ENCODE results near the gene ERICH3. TPM values are rescaled to one million over a fixed set of nuclear protein-coding genes. Genes with fewer than 3 reads are reported as not detected.

ERICH3 gene
- total RNA-seq, 4 donors from 2014 or later = 0.13 TPM; not detected in 3

- Histone ChIP-seq H3K27me3 (no peaks in the 10 kb centered on the region), H3K36me3 (no peaks in the 10 kb centered on the region), H3K4me1 (no peaks in the 10 kb centered on the region), H3K4me3 (no peak overlapping the region), H3K9me3 (no peaks in the 10 kb centered on the region), H3K27ac (no peak overlapping the region)
- TF ChIP-seq EP300 (IDR thresholded peaks at IDR 0.05) = no peak
- no peak for TF ChIP-seq CTCF (IDR thresholded peaks at IDR 0.05)
- TF ChIP-seq POLR2AphosphoS5 (IDR thresholded peaks at IDR 0.05) = no peak
- no peak for TF ChIP-seq POLR2A (IDR thresholded peaks at IDR 0.05)
- ATAC-seq = no peak
- 65 to 75% methylated on average over 2 of the region's 2 CpGs for WGBS, 2 donors (ENCODE audit: low coverage in 1 of 2)
Measured at GRCh38 chr1:74613894-74614293, 59.7 kb downstream of the ERICH3 start.

- Histone ChIP-seq H3K4me3 (no peak overlapping the region), H3K27me3 (no peaks in the 10 kb centered on the region), H3K36me3 (no peaks in the 10 kb centered on the region), H3K4me1 (no peaks in the 10 kb centered on the region), H3K9me3 (no peaks in the 10 kb centered on the region), H3K27ac (no peak overlapping the region)
- no peak for ATAC-seq
- 39 to 72% methylated on average over 2 of the region's 2 CpGs for WGBS, 2 donors (ENCODE audit: low coverage in 1 of 2)
- TF ChIP-seq CTCF (IDR thresholded peaks at IDR 0.05) (no peak), POLR2A (IDR thresholded peaks at IDR 0.05) (no peak), POLR2AphosphoS5 (IDR thresholded peaks at IDR 0.05) (no peak), EP300 (IDR thresholded peaks at IDR 0.05) (no peak)
Measured at GRCh38 chr1:74611887-74612286, 61.7 kb downstream of the ERICH3 start.

GRCh38 chr1:74610961-74611360 is 62.6 kb downstream of the ERICH3 start:
- no peak for TF ChIP-seq POLR2A (IDR thresholded peaks at IDR 0.05)
- no peak for TF ChIP-seq CTCF (IDR thresholded peaks at IDR 0.05)
- TF ChIP-seq EP300 (IDR thresholded peaks at IDR 0.05) = no peak
- TF ChIP-seq POLR2AphosphoS5 (IDR thresholded peaks at IDR 0.05) = no peak
- no peak overlapping the region for H3K27ac ChIP-seq
- no peak for ATAC-seq
- 63 to 76% methylated on average over 2 of the region's 2 CpGs for WGBS, 2 donors (ENCODE audit: low coverage in 1 of 2)
- H3K27me3 ChIP-seq = no peaks in the 10 kb centered on the region
- no peaks in the 10 kb centered on the region for H3K9me3 ChIP-seq
- H3K4me1 ChIP-seq = no peaks in the 10 kb centered on the region
- no peak overlapping the region for H3K4me3 ChIP-seq
- no peaks in the 10 kb centered on the region for H3K36me3 ChIP-seq

- H3K27ac ChIP-seq = no peak overlapping the region
- no peak overlapping the region for H3K4me3 ChIP-seq
- ATAC-seq = no peak
- TF ChIP-seq POLR2A (IDR thresholded peaks at IDR 0.05) (no peak), CTCF (IDR thresholded peaks at IDR 0.05) (no peak), EP300 (IDR thresholded peaks at IDR 0.05) (no peak), POLR2AphosphoS5 (IDR thresholded peaks at IDR 0.05) (no peak)
- H3K36me3 ChIP-seq = no peaks in the 10 kb centered on the region
- H3K27me3 ChIP-seq = no peaks in the 10 kb centered on the region
- peaks cover 0 to 2% (median 0%) of the 10 kb centered on the region in 3 donors for H3K9me3 ChIP-seq
- no peaks in the 10 kb centered on the region for H3K4me1 ChIP-seq
Measured at GRCh38 chr1:74609810-74610371, 63.7 kb downstream of the ERICH3 start.

GRCh38 chr1:74596717-74597116 is 76.9 kb downstream of the ERICH3 start:
- Histone ChIP-seq H3K4me1 (no peaks in the 10 kb centered on the region), H3K36me3 (no peaks in the 10 kb centered on the region), H3K4me3 (no peak overlapping the region), H3K27me3 (no peaks in the 10 kb centered on the region), H3K27ac (no peak overlapping the region), H3K9me3 (no peaks in the 10 kb centered on the region)
- 38 to 76% methylated on average over 1 to 2 of the region's 2 CpGs for WGBS, 2 donors (ENCODE audit: low coverage in 1 of 2)
- TF ChIP-seq EP300 (IDR thresholded peaks at IDR 0.05) (no peak), POLR2AphosphoS5 (IDR thresholded peaks at IDR 0.05) (no peak), POLR2A (IDR thresholded peaks at IDR 0.05) (no peak), CTCF (IDR thresholded peaks at IDR 0.05) (no peak)
- ATAC-seq = no peak
